GM19468 (cell line): Measurements from ENCODE around the gene RNF133.

Experiments
- ATAC-seq: cut with Tn5 transposase; IDR thresholded peaks from one replicate; pipeline ENCODE4 v1.9.1; 2021; ENCODE audit warnings: mild to moderate bottlenecking, moderate library complexity, moderate number of reproducible peaks; ENCODE audit not compliant: unreplicated experiment; ENCODE audit errors: extremely low read depth

The RNF133 gene

GRCh38 chr7:122651451-122651850 is 47.5 kb downstream of the RNF133 start:
- ATAC-seq, result no peak
